NCI-H2196 (cell line): ENCODE data around the gene CELA2A.
"Not testable (repeated sequence)": the region's sequence is repeated elsewhere in the genome, so short reads cannot be mapped to it uniquely, and the experiment has no call there.

Experiments
- DNase-seq: peaks from one replicate; lab custom pipeline; 2025; ENCODE audit not compliant: unreplicated experiment; lab: John Stamatoyannopoulos, UW

The CELA2A gene

GRCh38 chr1:15424981-15425380 is 31.6 kb upstream of the CELA2A start:
- DNase-seq: no peak

- DNase-seq: no peak
These were observed 31.0 kb upstream of the CELA2A start for GRCh38 chr1:15425521-15425920.

- no peak for DNase-seq
These were observed 30.6 kb upstream of the CELA2A start for GRCh38 chr1:15425958-15426357.

GRCh38 chr1:15426492-15427279 is 29.8 kb upstream of the CELA2A start:
- DNase-seq: no peak

- DNase-seq: no peak
These were observed 29.3 kb upstream of the CELA2A start for GRCh38 chr1:15427280-15427666.

GRCh38 chr1:15428252-15428651 is 28.3 kb upstream of the CELA2A start:
- DNase-seq: not testable (repeated sequence)

- no peak for DNase-seq
These were observed 27.6 kb upstream of the CELA2A start for GRCh38 chr1:15428815-15429435.

GRCh38 chr1:15429701-15430149 is 26.8 kb upstream of the CELA2A start:
- DNase-seq: no peak

GRCh38 chr1:15430787-15431570 is 25.6 kb upstream of the CELA2A start:
- peak; percentile 54 for DNase-seq

- DNase-seq: no peak
These were observed 25.0 kb upstream of the CELA2A start for GRCh38 chr1:15431571-15431948.

- no peak for DNase-seq
These were observed 24.2 kb upstream of the CELA2A start for GRCh38 chr1:15432324-15432723.

- DNase-seq: no peak
These were observed 23.1 kb upstream of the CELA2A start for GRCh38 chr1:15433471-15433870.

GRCh38 chr1:15434739-15435138 is 21.8 kb upstream of the CELA2A start:
- not testable (repeated sequence) for DNase-seq

GRCh38 chr1:15435239-15436077 is 21.1 kb upstream of the CELA2A start:
- DNase-seq: no peak

- DNase-seq: peak; percentile 33
These were observed 19.6 kb upstream of the CELA2A start for GRCh38 chr1:15436881-15437442.

GRCh38 chr1:15439325-15439724 is 17.2 kb upstream of the CELA2A start:
- DNase-seq: no peak

- DNase-seq: no peak
These were observed 16.2 kb upstream of the CELA2A start for GRCh38 chr1:15440357-15440756.

- DNase-seq: no peak
These were observed 15.3 kb upstream of the CELA2A start for GRCh38 chr1:15441247-15441646.

- no peak for DNase-seq
These were observed 14.4 kb upstream of the CELA2A start for GRCh38 chr1:15442119-15442518.

- no peak for DNase-seq
These were observed 13.8 kb upstream of the CELA2A start for GRCh38 chr1:15442759-15443158.

- DNase-seq: no peak
These were observed 13.3 kb upstream of the CELA2A start for GRCh38 chr1:15443281-15443680.
